Memory B cell (primary cell): Measurements from ENCODE around the gene BTBD9.

ENCODE experiments used
- ATAC-seq: fragments of 150-1000 bp; cut with Tn5 transposase; 2 replicates; pipeline ENCODE4 v1.10.0; 2021; ENCODE audit warnings: low read depth, mild to moderate bottlenecking, moderate library complexity
- DNase-seq, 2 donors: peaks; one replicate each; pipeline ENCODE4 v3.0.0; 2022; ENCODE audit warnings: low spot score in 2 of 2
- H3K27ac Mint-ChIP-seq: one replicate; pipeline ENCODE4 v1.8.0; 2022; ENCODE audit warnings: mild to moderate bottlenecking, moderate library complexity, mixed read lengths
- H3K27me3 Mint-ChIP-seq: one replicate; pipeline ENCODE4 v1.8.0; 2022; ENCODE audit warnings: mixed read lengths
- H3K36me3 Mint-ChIP-seq: one replicate; pipeline ENCODE4 v1.8.0; 2022; ENCODE audit warnings: mild to moderate bottlenecking, mixed read lengths
- H3K4me1 Mint-ChIP-seq: one replicate; pipeline ENCODE4 v1.8.0; 2022; ENCODE audit warnings: mixed read lengths
- H3K4me3 Mint-ChIP-seq: one replicate; pipeline ENCODE4 v1.8.0; 2022; ENCODE audit warnings: mild to moderate bottlenecking, moderate library complexity, mixed read lengths
- H3K9me3 Mint-ChIP-seq: one replicate; pipeline ENCODE4 v1.8.0; 2022; ENCODE audit warnings: mixed read lengths

BTBD9 gene

DNA sequence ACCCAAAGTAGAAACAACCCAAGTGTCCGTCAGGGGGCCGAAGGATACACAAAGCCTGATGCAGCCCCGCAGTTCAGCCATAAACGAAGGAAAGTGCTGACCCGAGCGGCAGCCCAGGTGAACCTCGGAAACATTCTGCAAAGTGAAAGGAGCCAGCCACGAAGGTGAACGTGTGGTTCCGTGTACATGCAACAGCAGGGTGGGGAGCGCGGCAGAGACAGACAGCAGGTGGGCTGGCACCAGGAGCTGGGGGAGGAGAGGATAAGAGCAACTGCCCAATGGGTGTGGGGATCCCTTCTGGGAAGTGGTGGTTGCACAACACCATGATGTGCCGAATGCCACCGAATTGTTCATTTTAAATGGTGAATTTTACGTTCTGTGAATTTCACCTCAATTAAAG, 478.4 kb downstream of the BTBD9 start:
- Mint-ChIP-seq H3K9me3 (peaks cover 10% of the 10 kb centered on the region), H3K36me3 (peaks cover 23% of the 10 kb centered on the region), H3K4me1 (peaks cover 5% of the 10 kb centered on the region), H3K4me3 (no peak overlapping the region), H3K27ac (no peak overlapping the region), H3K27me3 (no peaks in the 10 kb centered on the region)
- DNase-seq: no peak
- no peak for ATAC-seq

DNA sequence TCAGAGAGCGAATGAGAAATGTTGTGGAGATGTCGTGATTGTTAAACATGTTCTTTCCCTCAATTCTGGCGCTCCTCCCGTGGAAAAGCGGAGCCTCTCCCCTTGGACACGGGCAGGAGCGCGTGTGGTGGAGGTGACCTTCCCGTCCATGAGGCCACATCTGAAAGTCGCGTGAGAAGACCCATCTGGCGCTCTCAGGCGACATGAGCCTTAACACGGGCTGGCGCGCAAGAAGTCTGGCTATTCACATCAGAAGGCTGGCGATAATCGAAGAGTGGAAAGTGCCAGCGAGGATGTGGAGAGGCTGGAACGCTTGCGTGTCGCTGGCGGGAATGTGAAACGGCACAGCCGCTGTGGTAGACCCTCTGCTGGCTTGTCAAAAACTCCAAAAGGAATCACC, 478.9 kb downstream of the BTBD9 start:
- Mint-ChIP-seq H3K4me3 (no peak overlapping the region), H3K27me3 (no peaks in the 10 kb centered on the region), H3K4me1 (peaks cover 5% of the 10 kb centered on the region), H3K27ac (no peak overlapping the region), H3K9me3 (peaks cover 10% of the 10 kb centered on the region), H3K36me3 (peaks cover 25% of the 10 kb centered on the region)
- no peak for DNase-seq
- no peak for ATAC-seq

DNA sequence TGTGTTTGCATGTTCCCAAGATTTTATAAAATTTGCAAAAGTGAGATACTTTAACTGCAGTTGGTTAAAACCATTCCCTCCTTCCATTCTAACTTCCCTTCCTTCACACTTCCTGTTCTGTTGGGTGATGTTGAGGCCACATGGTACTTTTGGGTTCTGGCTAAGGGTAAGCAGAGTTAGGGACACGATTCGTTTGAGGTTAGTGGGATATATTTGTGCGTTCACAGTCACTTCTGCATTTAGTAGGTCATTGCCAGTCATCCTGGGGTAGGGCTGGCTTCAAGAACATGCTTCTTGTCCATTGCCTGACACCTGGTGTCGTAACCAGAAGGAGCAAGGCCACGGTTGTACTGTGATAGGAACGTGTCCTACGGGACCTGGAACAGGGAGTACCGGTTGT, 480.1 kb downstream of the BTBD9 start:
- DNase-seq (no peak), ATAC-seq (no peak)
- peaks cover 27% of the 10 kb centered on the region for H3K36me3 Mint-ChIP-seq

DNA sequence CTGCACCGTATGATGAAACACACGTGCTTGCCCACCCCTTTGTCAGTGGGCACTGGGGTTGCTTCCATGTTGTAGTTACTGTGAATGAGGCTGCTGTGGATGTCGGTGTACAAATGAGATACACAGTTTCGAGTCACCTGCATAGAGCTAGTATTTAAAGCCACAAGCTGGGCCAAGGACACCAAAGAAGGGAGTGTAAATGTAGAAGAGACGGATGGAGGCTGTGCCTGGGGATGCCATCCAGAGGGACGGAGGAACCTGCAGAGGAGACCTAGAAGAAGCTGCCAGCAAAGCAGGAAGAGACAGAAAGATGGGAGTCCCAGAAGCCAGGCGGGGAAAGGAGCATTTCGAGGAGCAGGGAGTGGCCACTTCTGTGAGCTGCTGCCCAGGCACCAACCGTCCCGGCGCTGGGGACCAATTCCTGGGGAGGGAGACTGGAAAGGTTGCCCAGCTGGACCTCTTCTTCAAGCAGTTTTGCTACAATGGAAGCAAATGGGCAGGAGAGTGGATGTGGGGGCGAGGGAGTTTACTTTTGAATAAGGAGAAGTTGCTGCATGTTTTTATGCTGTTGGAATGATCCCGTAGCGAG, 480.9 kb downstream of the BTBD9 start:
- no peak for ATAC-seq
- DNase-seq: no peak
- no peaks in the 10 kb centered on the region for H3K27me3 Mint-ChIP-seq
- H3K4me3 Mint-ChIP-seq: no peak overlapping the region
- H3K4me1 Mint-ChIP-seq: peaks cover 5% of the 10 kb centered on the region
- peaks cover 27% of the 10 kb centered on the region for H3K36me3 Mint-ChIP-seq
- peaks cover 10% of the 10 kb centered on the region for H3K9me3 Mint-ChIP-seq
- H3K27ac Mint-ChIP-seq: peak overlapping the region; percentile 33

More for the DNA sequence above, 480.1 kb downstream of the BTBD9 start:
- peaks cover 5% of the 10 kb centered on the region for H3K4me1 Mint-ChIP-seq
- H3K9me3 Mint-ChIP-seq: peaks cover 10% of the 10 kb centered on the region
- no peak overlapping the region for H3K4me3 Mint-ChIP-seq
- no peak overlapping the region for H3K27ac Mint-ChIP-seq
- no peaks in the 10 kb centered on the region for H3K27me3 Mint-ChIP-seq

DNA sequence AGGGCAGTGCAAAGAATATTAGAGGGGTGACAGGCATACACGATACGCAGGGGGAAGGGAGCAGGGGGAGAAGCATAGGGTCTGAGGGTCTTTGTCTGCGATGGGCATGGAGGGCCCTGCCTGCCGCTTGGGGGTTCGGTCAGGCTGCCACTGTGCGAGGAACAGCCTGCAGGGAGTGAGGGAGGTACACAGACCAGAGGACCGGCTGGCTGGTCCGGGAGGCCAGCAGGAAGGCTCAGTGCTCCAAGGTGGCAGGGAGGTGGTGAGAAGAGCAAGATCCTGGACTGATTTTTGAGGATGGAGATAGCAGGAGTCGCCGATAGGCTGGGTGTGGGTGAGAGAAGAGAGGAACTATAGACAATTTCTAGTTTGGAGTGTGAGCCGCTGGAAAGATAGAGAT, 481.8 kb downstream of the BTBD9 start:
- no peak overlapping the region for H3K4me3 Mint-ChIP-seq
- ATAC-seq (no peak), DNase-seq (no peak)
- peaks cover 5% of the 10 kb centered on the region for H3K4me1 Mint-ChIP-seq
- H3K27me3 Mint-ChIP-seq: no peaks in the 10 kb centered on the region
- peak overlapping the region; percentile 21 for H3K27ac Mint-ChIP-seq
- H3K36me3 Mint-ChIP-seq: peaks cover 27% of the 10 kb centered on the region
- H3K9me3 Mint-ChIP-seq: peaks cover 10% of the 10 kb centered on the region

DNA sequence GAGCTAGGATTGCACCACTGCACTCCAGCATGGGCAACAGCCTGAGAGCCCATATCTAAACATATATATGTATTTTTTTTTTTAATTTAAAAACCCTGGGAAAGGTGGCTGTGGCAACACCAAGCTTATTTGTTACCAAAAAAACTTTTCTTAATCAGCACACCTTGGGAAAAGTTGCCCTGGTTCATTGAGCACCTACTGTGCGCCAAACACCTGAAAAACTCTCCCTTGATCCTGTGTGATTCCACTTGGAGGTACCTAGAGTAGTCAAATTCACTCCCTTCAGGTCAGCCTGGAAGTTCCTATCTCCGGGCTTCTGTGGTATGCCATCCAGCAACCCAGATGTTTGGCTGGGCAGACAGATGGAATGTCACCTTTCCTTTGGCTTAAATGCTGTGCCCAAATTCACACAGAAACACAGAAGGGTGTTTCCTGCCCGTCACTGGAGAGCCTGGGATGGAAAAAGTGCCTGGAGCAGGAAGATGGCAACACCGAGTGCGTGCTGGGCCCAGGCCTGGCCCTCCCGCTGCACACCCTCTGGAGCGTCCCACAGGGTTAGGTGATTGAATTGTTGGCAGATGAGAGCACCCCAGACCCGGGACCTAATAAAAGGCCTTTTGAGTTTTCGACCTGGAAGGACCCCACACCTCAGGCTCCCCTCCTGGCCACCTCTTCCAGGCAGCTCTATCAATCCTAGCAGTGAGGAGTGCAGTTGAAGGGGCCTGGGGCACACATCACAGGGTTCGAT, 482.7 kb downstream of the BTBD9 start:
- peaks cover 27% of the 10 kb centered on the region for H3K36me3 Mint-ChIP-seq
- no peak for DNase-seq
- no peak for ATAC-seq
- H3K27me3 Mint-ChIP-seq: no peaks in the 10 kb centered on the region
- no peak overlapping the region for H3K4me3 Mint-ChIP-seq
- H3K27ac Mint-ChIP-seq: no peak overlapping the region
- H3K9me3 Mint-ChIP-seq: peaks cover 10% of the 10 kb centered on the region
- peaks cover 5% of the 10 kb centered on the region for H3K4me1 Mint-ChIP-seq

DNA sequence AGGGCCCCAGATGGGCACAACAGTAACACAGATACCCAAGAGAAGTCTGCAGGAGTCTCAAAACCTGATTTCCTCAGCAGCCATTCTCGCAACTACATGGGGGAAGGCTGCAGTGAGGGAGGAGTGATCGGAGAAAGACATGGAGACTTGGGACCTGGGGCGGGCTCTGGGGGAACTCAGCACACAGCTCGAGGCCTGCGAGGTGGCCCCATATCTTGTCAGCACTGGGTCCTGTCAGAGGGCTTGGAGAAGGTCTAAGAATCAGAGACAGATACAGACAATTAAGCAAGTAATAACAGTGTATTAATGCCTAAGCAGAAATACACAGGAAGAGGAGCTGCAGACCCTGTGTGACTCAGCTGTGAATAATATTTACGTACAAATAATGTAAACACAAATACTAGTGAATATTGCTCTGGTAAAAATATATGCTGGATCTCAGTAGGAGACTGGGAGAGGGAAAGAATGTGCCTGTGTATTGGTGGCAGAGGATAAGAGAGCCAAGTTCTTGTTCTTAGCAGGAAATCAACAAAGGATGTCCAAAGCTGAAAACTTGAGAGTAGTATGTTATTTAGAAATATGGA, 484.0 kb downstream of the BTBD9 start:
- DNase-seq (no peak), ATAC-seq (no peak)
- Mint-ChIP-seq H3K9me3 (peaks cover 10% of the 10 kb centered on the region), H3K27me3 (no peaks in the 10 kb centered on the region), H3K4me3 (no peak overlapping the region), H3K27ac (peak overlapping the region; percentile 39), H3K4me1 (peaks cover 5% of the 10 kb centered on the region), H3K36me3 (peaks cover 25% of the 10 kb centered on the region)

DNA sequence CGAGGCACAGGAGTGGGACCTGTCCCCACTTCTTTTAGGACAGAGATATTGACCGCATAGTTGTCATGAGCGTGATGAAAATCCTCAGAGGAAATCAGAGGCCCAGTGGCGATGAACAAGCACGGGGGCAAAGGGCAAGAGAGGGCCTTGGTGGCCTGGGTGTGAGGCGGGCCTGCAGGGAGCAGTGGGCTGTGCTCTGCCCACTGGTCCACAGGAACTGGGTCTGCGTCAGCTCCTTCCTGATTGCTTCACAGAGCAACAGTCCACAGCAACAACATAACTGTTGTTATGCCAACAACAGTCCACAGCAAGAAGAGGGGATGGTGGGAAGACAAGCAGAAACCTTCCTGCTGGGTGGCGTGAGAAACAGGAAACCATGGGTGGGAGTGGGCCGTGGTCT, 484.6 kb downstream of the BTBD9 start:
- no peaks in the 10 kb centered on the region for H3K27me3 Mint-ChIP-seq
- peak overlapping the region; percentile 39 for H3K27ac Mint-ChIP-seq
- H3K4me1 Mint-ChIP-seq: peaks cover 5% of the 10 kb centered on the region
- no peak for DNase-seq
- H3K36me3 Mint-ChIP-seq: peaks cover 25% of the 10 kb centered on the region
- no peak for ATAC-seq
- H3K4me3 Mint-ChIP-seq: no peak overlapping the region
- H3K9me3 Mint-ChIP-seq: peaks cover 10% of the 10 kb centered on the region

DNA sequence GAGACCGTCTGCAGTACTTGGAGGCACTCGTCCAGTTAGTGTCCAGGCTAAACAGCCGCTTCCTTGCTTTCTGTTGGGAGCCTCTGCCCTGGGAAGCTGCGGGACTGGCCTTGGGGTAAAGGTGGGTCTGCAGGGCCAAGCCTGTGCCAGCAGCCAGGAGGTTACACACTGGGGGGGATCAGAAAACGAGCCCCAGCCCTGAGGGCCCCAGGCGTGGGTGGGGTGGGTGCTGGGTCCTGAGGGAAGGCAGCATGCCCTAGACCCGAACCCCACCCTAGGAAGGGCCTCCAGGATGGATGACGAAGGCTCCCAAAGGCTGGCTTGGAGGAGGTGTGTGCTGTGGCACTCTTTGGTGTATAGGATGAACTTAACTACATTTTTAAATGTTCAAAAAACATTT, 485.0 kb downstream of the BTBD9 start:
- H3K27ac Mint-ChIP-seq: peak overlapping the region; percentile 39
- DNase-seq (no peak), ATAC-seq (no peak)
- H3K4me3 Mint-ChIP-seq: no peak overlapping the region
- H3K9me3 Mint-ChIP-seq: peaks cover 10% of the 10 kb centered on the region
- peaks cover 24% of the 10 kb centered on the region for H3K36me3 Mint-ChIP-seq
- no peaks in the 10 kb centered on the region for H3K27me3 Mint-ChIP-seq
- H3K4me1 Mint-ChIP-seq: peaks cover 5% of the 10 kb centered on the region

DNA sequence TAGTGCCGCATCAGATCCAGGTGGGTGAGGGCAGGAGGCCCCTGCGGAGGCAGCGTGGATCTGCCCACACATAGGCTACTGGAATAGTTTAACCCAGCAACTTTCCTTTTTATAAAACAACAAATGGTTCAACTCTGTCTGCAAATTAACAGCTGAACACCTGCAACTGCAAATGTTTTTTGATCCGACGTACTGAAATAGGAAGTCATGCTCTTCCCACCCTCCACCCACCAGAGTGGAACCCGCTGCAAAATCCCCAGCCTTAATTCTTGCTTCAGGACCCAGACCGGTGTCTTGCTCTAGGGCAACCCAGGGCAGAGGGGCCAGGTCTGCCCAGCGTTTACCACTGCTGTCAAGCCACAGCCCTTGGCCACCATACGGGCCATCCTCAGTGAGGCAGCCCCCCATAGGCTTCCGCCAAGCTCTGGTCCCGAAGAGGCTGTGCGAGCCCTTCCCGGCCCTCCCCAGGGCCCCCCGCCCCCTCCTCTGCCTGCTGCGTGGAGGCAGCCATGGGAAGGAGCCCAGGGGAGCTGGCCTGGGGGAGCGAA, 485.9 kb downstream of the BTBD9 start:
- H3K36me3 Mint-ChIP-seq: peaks cover 19% of the 10 kb centered on the region
- ATAC-seq: no peak
- no peaks in the 10 kb centered on the region for H3K27me3 Mint-ChIP-seq
- no peak for DNase-seq
- H3K4me3 Mint-ChIP-seq: no peak overlapping the region
- peaks cover 5% of the 10 kb centered on the region for H3K4me1 Mint-ChIP-seq
- H3K27ac Mint-ChIP-seq: no peak overlapping the region
- H3K9me3 Mint-ChIP-seq: peaks cover 8% of the 10 kb centered on the region

DNA sequence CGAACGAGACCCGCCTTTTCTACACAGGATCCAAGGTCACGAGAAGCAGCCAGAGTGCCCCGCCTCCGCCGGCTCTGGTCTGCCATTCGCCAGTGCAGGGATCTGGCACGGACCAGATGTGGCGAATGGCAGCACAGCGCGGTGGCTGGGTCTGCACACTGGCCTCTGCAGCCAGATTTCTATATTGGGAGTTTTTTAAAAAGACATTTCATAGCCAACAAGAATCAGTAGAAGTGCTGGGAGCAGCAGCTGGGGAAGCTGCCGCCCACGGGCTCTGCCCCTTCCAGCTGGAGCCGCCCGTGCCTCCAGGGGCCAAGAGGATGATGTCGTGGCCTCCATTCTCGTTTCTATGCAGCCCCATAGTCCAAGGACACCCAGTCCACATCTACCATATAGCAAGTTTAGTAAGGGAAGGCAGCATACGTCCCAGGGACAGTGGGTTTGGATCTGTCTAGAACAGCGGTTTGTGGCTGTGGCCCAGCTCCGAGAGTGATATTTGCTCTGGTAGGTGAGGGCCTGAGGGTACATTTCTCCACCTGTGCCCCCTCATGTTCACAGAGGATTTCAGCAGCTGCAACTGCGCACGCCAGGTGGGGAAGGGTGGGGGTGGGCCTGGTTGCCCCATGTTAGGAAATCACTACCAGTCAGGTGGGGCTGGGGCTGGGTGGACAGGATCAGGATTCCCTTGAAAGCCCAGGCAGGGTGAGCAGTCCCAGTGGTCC, 486.5 kb downstream of the BTBD9 start:
- Mint-ChIP-seq H3K9me3 (peaks cover 5% of the 10 kb centered on the region), H3K4me3 (no peak overlapping the region), H3K36me3 (peaks cover 19% of the 10 kb centered on the region), H3K27ac (no peak overlapping the region), H3K27me3 (no peaks in the 10 kb centered on the region), H3K4me1 (peaks cover 2% of the 10 kb centered on the region)
- DNase-seq (no peak), ATAC-seq (no peak)

DNA sequence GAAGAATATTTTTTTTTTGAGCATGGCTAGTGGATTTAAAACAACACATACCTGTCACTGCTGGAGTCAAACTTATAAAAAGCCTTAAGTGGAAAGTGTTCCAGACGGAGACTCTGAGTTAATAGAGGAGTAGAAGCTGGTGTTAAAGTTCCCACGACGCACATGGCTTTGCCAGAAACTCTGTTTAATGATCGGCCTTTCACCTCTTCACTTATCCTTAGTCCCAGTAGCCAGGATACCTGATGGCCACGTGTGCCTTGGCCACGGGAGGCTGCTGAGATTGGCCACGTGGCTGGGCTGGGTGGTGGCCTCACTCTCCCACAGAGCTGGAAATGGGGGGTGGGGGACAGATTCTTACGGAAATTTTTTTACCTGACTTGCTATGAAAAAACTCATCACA, 487.1 kb downstream of the BTBD9 start:
- no peaks in the 10 kb centered on the region for H3K4me1 Mint-ChIP-seq
- no peaks in the 10 kb centered on the region for H3K27me3 Mint-ChIP-seq
- H3K27ac Mint-ChIP-seq: no peak overlapping the region
- DNase-seq (no peak), ATAC-seq (no peak)
- H3K36me3 Mint-ChIP-seq: peaks cover 13% of the 10 kb centered on the region
- no peak overlapping the region for H3K4me3 Mint-ChIP-seq
- no peaks in the 10 kb centered on the region for H3K9me3 Mint-ChIP-seq

DNA sequence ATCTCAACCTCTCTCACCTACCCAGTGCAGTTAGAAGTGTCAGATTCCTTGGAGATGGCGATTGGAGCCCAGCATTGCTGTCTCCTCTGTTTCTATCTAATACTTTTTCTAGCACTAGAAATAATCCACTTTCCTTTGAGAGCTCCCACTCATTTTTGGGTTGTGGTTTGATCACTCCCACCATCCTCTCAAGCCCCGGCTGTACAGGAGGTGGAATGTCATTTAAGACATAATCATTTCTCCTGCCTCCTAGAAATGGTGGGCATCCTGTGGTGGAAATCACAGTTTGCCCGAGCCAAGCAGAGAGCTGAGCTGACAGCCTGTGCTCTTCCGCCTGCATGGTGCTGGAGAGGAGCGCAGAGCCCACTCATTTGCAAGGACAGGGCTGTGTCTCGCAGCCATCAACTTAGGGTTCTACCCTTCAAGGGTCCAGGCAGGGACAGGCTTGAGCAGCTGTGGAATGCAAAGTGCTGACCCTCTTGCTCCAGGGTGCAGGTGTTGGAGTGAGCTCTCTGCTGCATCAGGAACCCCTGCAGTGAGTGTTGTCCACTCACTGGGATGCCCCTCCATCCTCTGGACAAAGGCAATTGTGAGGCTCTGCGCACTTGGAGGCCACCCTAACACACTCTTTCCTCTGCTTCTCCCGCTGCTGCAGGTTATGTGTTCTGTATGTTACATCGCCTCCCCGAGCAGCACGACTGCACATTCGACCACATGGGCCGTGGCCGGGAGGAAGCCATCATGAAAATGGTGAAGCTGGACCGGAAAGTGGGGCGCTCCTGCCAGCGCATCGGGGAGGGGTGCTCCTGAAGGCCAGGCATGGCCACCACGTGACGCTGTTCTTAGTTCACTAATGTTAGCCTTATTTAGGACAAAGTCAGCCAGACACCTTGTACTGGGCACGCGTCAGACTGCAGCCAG, 487.9 kb downstream of the BTBD9 start:
- no peak overlapping the region for H3K27ac Mint-ChIP-seq
- no peaks in the 10 kb centered on the region for H3K27me3 Mint-ChIP-seq
- no peaks in the 10 kb centered on the region for H3K4me1 Mint-ChIP-seq
- H3K9me3 Mint-ChIP-seq: no peaks in the 10 kb centered on the region
- no peak for DNase-seq
- ATAC-seq: no peak
- H3K4me3 Mint-ChIP-seq: no peak overlapping the region
- H3K36me3 Mint-ChIP-seq: peaks cover 15% of the 10 kb centered on the region
